Spinal cord (tissue), 10 donors: ENCODE results near the gene MIPEP. TPM values are rescaled to one million over a fixed set of nuclear protein-coding genes. Genes with fewer than 3 reads are reported as not detected.
A peak's percentile ranks its signal among the peaks of the same experiment; 100 is the strongest.
"Not testable (repeated sequence)": the region's sequence is repeated elsewhere in the genome, so short reads cannot be mapped to it uniquely, and the experiment has no call there.

ENCODE experiments used
- DNase-seq, 6 donors: peaks; one replicate each; pipeline versions ENCODE4 v3.0.0 to v3.0.0-alpha.2; 2013 to 2015; ENCODE audit warnings: low spot score in 6 of 6, low read depth in 4 of 6
- H3K27ac ChIP-seq: one replicate; pipeline ENCODE4 v1.5.1; 2013; ENCODE audit warnings: low read depth, low read length, control low read depth
- H3K27me3 ChIP-seq: one replicate; pipeline ENCODE4 v1.6.1; 2013; ENCODE audit warnings: low read length; ENCODE audit not compliant: control insufficient read depth, insufficient read depth
- H3K36me3 ChIP-seq: one replicate; pipeline ENCODE4 v1.6.1; 2013; ENCODE audit warnings: low read length; ENCODE audit not compliant: control insufficient read depth, insufficient read depth
- H3K4me1 ChIP-seq: one replicate; pipeline ENCODE4 v1.6.1; 2013; ENCODE audit warnings: low read length; ENCODE audit not compliant: control insufficient read depth, insufficient read depth
- H3K4me3 ChIP-seq: one replicate; pipeline ENCODE4 v1.5.1; 2013; ENCODE audit warnings: low read depth, low read length, control low read depth
- H3K9me3 ChIP-seq: one replicate; pipeline ENCODE4 v1.6.1; 2013; ENCODE audit warnings: low read length; ENCODE audit not compliant: control insufficient read depth, insufficient read depth
- WGBS: methylation state at CpG from one replicate; pipeline ENCODE4 v1.1.5; 2013; ENCODE audit warnings: missing lambda C conversion rate; ENCODE audit not compliant: insufficient coverage; 5-methylcytosine and 5-hydroxymethylcytosine counted together
- polyA plus RNA-seq, 2 donors: library from polyadenylated mRNA; unstranded; fragments of 120-200 nt; gene quantifications; one replicate each; pipeline ENCODE4 v1.2.1, GENCODE V29; 2013; ENCODE audit not compliant: insufficient read length in 2 of 2
- total RNA-seq, 2 donors: library from RNA; depleted of rRNA in 1 of 2; stranded (reverse); fragments of 120-200 nt in 1 of 2; fragments of >200 nt in 1 of 2; gene quantifications; one replicate each; pipeline versions ENCODE4 v1.2.3 to v1.2.4, GENCODE V29; 2013 to 2014
- donor health status: healthy.

MIPEP gene
- total and polyA plus RNA-seq, 4 donors = 13.2 to 22.5 (median 14.8) TPM

DNA sequence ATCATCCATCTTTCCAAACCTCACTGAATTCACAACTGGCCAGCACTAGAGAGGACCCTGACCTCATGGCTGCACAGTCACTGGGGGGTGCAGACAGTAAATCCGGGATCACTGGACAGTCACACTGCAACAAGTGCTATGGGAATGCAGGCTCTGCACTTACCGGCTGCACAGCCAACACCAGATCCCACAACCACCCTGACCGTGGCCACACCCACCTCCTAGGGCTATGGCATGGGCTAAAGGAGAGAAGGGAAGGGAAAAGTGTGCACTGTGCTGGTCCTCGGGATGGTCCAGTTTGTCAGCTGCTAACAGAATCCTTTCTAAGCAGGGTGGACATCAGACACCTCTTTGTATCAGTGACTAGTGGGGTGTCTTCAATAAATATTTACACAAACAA is 118.2 kb downstream of the MIPEP start:
- no peaks in the 10 kb centered on the region for H3K27me3 ChIP-seq
- no peaks in the 10 kb centered on the region for H3K9me3 ChIP-seq
- 100% methylated on average over 1 of the region's 4 CpGs for WGBS
- H3K27ac ChIP-seq = no peak overlapping the region
- H3K4me1 ChIP-seq = no peaks in the 10 kb centered on the region
- DNase-seq = no peak
- H3K36me3 ChIP-seq = no peaks in the 10 kb centered on the region
- no peak overlapping the region for H3K4me3 ChIP-seq

GRCh38 chr13:23770428-23770827 is 118.8 kb downstream of the MIPEP start:
- no peaks in the 10 kb centered on the region for H3K27me3 ChIP-seq
- no peaks in the 10 kb centered on the region for H3K36me3 ChIP-seq
- DNase-seq = no peak
- 88% methylated on average over 2 of the region's 4 CpGs for WGBS
- H3K27ac ChIP-seq = no peak overlapping the region
- no peaks in the 10 kb centered on the region for H3K9me3 ChIP-seq
- H3K4me1 ChIP-seq = no peaks in the 10 kb centered on the region
- H3K4me3 ChIP-seq = no peak overlapping the region

DNA sequence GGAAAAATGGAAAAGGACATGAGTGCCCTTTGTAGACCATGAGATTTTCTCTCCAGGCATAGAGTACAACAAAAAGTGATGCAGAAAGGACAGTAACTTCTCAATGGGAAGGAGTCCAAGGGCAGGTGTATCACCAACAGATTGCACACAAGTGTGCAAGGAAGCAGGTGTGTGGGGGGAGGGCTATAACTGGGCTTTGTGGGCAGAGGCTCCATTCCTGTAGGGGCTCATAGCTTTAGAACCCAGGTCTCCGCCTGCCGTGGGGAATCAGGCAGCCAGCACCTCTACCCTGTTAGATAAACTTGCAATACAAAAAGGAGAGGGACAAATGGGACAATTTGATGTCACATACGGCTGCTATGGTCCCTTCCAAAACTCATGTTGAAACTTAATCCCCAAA is 119.8 kb downstream of the MIPEP start:
- no peak overlapping the region for H3K4me3 ChIP-seq
- no peaks in the 10 kb centered on the region for H3K9me3 ChIP-seq
- H3K36me3 ChIP-seq = no peaks in the 10 kb centered on the region
- no peaks in the 10 kb centered on the region for H3K4me1 ChIP-seq
- WGBS = 94% methylated on average over 2 of the region's 3 CpGs
- no peak overlapping the region for H3K27ac ChIP-seq
- H3K27me3 ChIP-seq = no peaks in the 10 kb centered on the region
- DNase-seq = no peak

DNA sequence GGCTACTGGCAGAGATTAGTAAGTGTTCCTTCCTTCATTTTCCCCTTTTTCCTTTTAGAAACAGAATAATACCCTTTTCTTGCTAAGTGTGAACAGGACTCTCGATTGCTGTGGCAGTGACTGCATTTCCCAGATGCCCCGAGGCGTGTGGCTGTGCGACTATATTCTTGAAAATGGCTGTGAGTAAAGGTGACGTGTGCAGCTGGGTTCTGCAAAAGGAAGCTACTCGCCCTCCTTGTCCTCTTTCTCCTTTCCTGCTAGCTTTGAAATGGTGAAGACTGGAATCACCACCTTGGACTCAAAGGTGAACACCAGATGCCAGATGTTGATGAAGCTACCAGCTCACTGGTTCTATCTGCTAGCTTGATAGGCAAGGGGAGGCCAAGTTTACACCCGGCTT is 121.4 kb downstream of the MIPEP start:
- WGBS = no CpG with 5 or more reads among the region's 7 CpGs
- H3K9me3 ChIP-seq = no peaks in the 10 kb centered on the region
- H3K27ac ChIP-seq = no peak overlapping the region
- no peaks in the 10 kb centered on the region for H3K27me3 ChIP-seq
- no peaks in the 10 kb centered on the region for H3K36me3 ChIP-seq
- peaks cover under 1% of the 10 kb centered on the region for H3K4me1 ChIP-seq
- no peak overlapping the region for H3K4me3 ChIP-seq
- no peak for DNase-seq

GRCh38 chr13:23766939-23767338 is 122.3 kb downstream of the MIPEP start:
- WGBS = no CpG with 5 or more reads among the region's 1 CpG
- H3K9me3 ChIP-seq = no peaks in the 10 kb centered on the region
- H3K4me1 ChIP-seq = peaks cover 7% of the 10 kb centered on the region
- H3K4me3 ChIP-seq = no peak overlapping the region
- DNase-seq = no peak
- no peak overlapping the region for H3K27ac ChIP-seq
- H3K36me3 ChIP-seq = no peaks in the 10 kb centered on the region
- no peaks in the 10 kb centered on the region for H3K27me3 ChIP-seq

DNA sequence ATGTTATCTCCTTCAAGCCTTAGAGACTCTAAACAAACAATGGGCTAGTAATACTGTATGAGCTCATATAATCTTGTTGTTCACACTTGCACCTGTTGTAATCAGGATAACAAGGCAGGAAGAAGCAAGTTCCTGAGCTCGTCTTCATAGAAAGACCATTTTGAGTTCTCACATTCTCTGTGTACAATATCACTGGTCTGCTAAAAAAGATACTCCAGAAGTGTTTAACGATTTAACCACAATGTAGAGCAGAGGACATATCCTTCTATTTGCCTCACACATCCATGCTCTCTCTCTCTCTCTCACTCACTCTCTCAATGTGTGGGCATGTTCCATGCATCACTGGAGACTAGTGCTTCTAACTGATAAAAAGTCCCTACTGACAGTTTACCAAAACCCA is 122.9 kb downstream of the MIPEP start:
- WGBS = 100% methylated on average over 2 of the region's 2 CpGs
- DNase-seq = no peak
- no peak overlapping the region for H3K4me3 ChIP-seq

GRCh38 chr13:23765531-23765930 is 123.7 kb downstream of the MIPEP start:
- H3K4me1 ChIP-seq = peaks cover 7% of the 10 kb centered on the region
- WGBS = no CpG with 5 or more reads among the region's 6 CpGs
- no peak for DNase-seq

More for the DNA sequence above, 122.9 kb downstream of the MIPEP start:
- H3K27me3 ChIP-seq = no peaks in the 10 kb centered on the region
- peaks cover 7% of the 10 kb centered on the region for H3K4me1 ChIP-seq
- no peaks in the 10 kb centered on the region for H3K9me3 ChIP-seq
- no peaks in the 10 kb centered on the region for H3K36me3 ChIP-seq
- no peak overlapping the region for H3K27ac ChIP-seq

GRCh38 chr13:23763318-23763717 is 125.9 kb downstream of the MIPEP start:
- WGBS = 54% methylated on average over 2 of the region's 3 CpGs
- Histone ChIP-seq H3K36me3 (peaks cover 8% of the 10 kb centered on the region), H3K27me3 (no peaks in the 10 kb centered on the region), H3K4me3 (no peak overlapping the region), H3K9me3 (no peaks in the 10 kb centered on the region), H3K27ac (peak overlapping the region; percentile 54), H3K4me1 (peaks cover 7% of the 10 kb centered on the region)
- peak in 5 of 6 donors; percentile 33 to 81 (median 48) for DNase-seq

More at GRCh38 chr13:23765531-23765930, 123.7 kb downstream of the MIPEP start:
- Histone ChIP-seq H3K36me3 (no peaks in the 10 kb centered on the region), H3K27me3 (no peaks in the 10 kb centered on the region), H3K27ac (no peak overlapping the region), H3K9me3 (no peaks in the 10 kb centered on the region), H3K4me3 (no peak overlapping the region)

- peaks cover 10% of the 10 kb centered on the region for H3K4me1 ChIP-seq
- H3K4me3 ChIP-seq, H3K36me3 ChIP-seq, H3K27me3 ChIP-seq, DNase-seq, H3K9me3 ChIP-seq, H3K27ac ChIP-seq: not testable (repeated sequence)
- WGBS = 68% methylated on average over 2 of the region's 8 CpGs
Observed at GRCh38 chr13:23761760-23762159, 127.4 kb downstream of the MIPEP start.

- H3K27ac ChIP-seq = no peak overlapping the region
- no peaks in the 10 kb centered on the region for H3K27me3 ChIP-seq
- H3K9me3 ChIP-seq = no peaks in the 10 kb centered on the region
- no peak overlapping the region for H3K4me3 ChIP-seq
- 91% methylated on average over 6 of the region's 9 CpGs for WGBS
- no peak for DNase-seq
- peaks cover 10% of the 10 kb centered on the region for H3K4me1 ChIP-seq
- H3K36me3 ChIP-seq = peaks cover 8% of the 10 kb centered on the region
Observed at GRCh38 chr13:23760000-23760399, 129.2 kb downstream of the MIPEP start.
